ENCODE data around the gene MINDY4. TPM values are rescaled to one million over a fixed set of nuclear protein-coding genes. Genes with fewer than 3 reads are reported as not detected.

The MINDY4 gene
- total RNA-seq, 1 experiment from 2014 or later, result 3.0 TPM

DNA sequence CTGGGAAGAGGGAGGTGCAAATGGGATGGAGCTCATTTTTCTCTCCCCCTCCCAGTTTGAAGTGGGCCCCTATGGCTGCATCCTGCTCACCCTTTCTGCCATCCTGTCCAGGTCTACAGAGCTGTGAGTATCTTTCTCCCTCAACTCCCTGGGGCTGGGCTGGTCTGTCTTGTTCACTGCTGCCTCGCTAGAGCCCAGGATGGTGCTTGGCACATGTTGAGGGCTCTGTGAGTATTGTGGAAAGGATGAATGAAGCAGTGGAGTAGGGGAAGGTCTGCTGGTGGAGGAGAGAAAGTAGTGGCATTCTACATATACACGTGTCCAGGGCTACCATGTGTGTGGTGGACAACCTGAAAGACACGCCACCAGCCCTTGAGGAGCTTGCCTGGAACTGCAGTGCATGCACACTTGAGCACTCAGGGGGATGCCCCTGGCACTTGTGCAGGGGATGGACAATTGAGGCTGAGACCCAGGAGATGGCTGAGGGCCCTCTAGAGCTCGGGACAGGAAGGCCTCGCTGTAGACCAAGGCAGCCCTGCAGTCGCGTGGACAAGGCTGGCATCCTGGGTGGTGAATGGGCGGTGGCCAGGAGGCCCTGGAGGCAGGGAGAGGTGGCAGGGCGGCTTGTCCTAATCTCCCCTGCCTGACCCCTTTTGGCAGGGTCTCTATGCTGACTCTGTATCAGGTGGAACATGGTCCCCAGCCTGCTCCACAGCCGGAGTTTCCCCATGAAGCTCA, 88.2 kb downstream of the MINDY4 start:
- intact Hi-C loops (cut with micrococcal nuclease), result no loop called here

DNA sequence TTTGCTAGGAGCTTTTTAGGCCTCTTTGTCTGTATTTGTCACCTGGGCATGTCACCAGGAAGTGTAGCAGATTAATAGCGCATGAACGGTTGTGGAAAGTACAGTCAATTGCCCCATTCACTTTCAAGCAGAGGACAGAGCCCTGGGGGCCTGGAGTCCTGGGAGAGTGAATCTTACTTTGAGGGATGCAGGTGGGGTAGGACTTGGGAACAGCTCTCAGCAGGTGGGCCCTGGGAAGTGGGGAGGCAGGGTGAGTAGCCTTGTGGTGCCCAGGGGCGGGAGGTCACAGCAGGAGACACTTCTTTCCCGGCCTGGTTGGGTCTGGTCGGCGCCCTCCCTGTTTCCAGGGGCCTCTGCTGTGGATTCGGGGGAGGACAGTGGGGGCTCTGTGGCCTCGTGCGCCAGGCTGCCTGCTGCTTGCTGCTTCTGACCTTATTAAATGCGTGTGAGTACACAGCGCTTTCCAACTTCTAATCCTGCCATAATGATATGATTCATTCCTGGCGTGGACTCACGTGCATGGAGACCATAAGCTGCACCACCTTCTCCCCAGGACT, 88.8 kb downstream of the MINDY4 start:
- no peaks in the 10 kb centered on the region for H3K36me3 ChIP-seq (ENCODE audit: low read depth, low read length)
- no peaks in the 10 kb centered on the region for H3K9me2 ChIP-seq (replicated peaks; ENCODE audit: low read length)
- no peak overlapping the region for H3K9ac ChIP-seq (ENCODE audit: low read length)
- no peaks in the 10 kb centered on the region for H3K27me3 ChIP-seq (ENCODE audit: low read length)
- H3K79me2 ChIP-seq (ENCODE audit: low read length), result no peaks in the 10 kb centered on the region
- no peak overlapping the region for H3K27ac ChIP-seq (ENCODE audit: low read length)
- no peaks in the 10 kb centered on the region for H3K9me3 ChIP-seq (ENCODE audit: low read length)
- peak; percentile 19 for DNase-seq
- H3K4me2 ChIP-seq (ENCODE audit: low read length), result no peak overlapping the region
- POLR2A ChIA-PET (ENCODE audit: unreplicated experiment), result no interaction called here
- TF ChIP-seq EZH2phosphoT487 (IDR thresholded peaks at IDR 0.05; ENCODE audit: borderline replicate concordance, low read length), result no peak
- TF ChIP-seq EZH2 (IDR thresholded peaks at IDR 0.05; ENCODE audit: low read length, unreplicated experiment), result no peak
- no peak for TF ChIP-seq CTCF (conservative IDR thresholded peaks at IDR 0.05; ENCODE audit: low read depth, low read length)
- H3F3A ChIP-seq (ENCODE audit: low read length, unreplicated experiment), result no peaks in the 10 kb centered on the region
- no peak overlapping the region for H2AFZ ChIP-seq (ENCODE audit: low read length)
- ATAC-seq, result peak; percentile 27; the same call in 1 of the 2 replicates
- BruUV-seq (replicated peaks), result no TSS peak
- no peaks in the 10 kb centered on the region for H3K4me1 ChIP-seq (ENCODE audit: insufficient read depth, low read length)
- no peaks in the 10 kb centered on the region for H4K20me1 ChIP-seq (ENCODE audit: low read length)
- no peak overlapping the region for H3K4me3 ChIP-seq (ENCODE audit: low read length)
- intact Hi-C loops (cut with micrococcal nuclease), result no loop called here
- CTCF ChIA-PET, result no interaction called here

More for the DNA sequence above, 88.2 kb downstream of the MINDY4 start:
- ATAC-seq (no peak; the same call in 1 of the 2 replicates), DNase-seq (no peak)
- CTCF ChIA-PET, result no interaction called here
- no peaks in the 10 kb centered on the region for H3K36me3 ChIP-seq (ENCODE audit: low read depth, low read length)
- H3K4me2 ChIP-seq (ENCODE audit: low read length), result no peak overlapping the region
- H3K9me3 ChIP-seq (ENCODE audit: low read length), result no peaks in the 10 kb centered on the region
- POLR2A ChIA-PET (ENCODE audit: unreplicated experiment), result no interaction called here
- no peak overlapping the region for H3K27ac ChIP-seq (ENCODE audit: low read length)
- no peak overlapping the region for H3K4me3 ChIP-seq (ENCODE audit: low read length)
- no peaks in the 10 kb centered on the region for H3K27me3 ChIP-seq (ENCODE audit: low read length)
- no peak overlapping the region for H3K9ac ChIP-seq (ENCODE audit: low read length)
- no peaks in the 10 kb centered on the region for H3K4me1 ChIP-seq (ENCODE audit: insufficient read depth, low read length)
- H2AFZ ChIP-seq (ENCODE audit: low read length), result no peak overlapping the region
- H3K9me2 ChIP-seq (replicated peaks; ENCODE audit: low read length), result no peaks in the 10 kb centered on the region
- H3F3A ChIP-seq (ENCODE audit: low read length, unreplicated experiment), result no peaks in the 10 kb centered on the region
- TF ChIP-seq CTCF (conservative IDR thresholded peaks at IDR 0.05; ENCODE audit: low read depth, low read length), result no peak
- TF ChIP-seq EZH2 (IDR thresholded peaks at IDR 0.05; ENCODE audit: low read length, unreplicated experiment), result no peak
- no peak for TF ChIP-seq EZH2phosphoT487 (IDR thresholded peaks at IDR 0.05; ENCODE audit: borderline replicate concordance, low read length)
- BruUV-seq (replicated peaks), result no TSS peak
- H3K79me2 ChIP-seq (ENCODE audit: low read length), result no peaks in the 10 kb centered on the region
- no peaks in the 10 kb centered on the region for H4K20me1 ChIP-seq (ENCODE audit: low read length)

DNA sequence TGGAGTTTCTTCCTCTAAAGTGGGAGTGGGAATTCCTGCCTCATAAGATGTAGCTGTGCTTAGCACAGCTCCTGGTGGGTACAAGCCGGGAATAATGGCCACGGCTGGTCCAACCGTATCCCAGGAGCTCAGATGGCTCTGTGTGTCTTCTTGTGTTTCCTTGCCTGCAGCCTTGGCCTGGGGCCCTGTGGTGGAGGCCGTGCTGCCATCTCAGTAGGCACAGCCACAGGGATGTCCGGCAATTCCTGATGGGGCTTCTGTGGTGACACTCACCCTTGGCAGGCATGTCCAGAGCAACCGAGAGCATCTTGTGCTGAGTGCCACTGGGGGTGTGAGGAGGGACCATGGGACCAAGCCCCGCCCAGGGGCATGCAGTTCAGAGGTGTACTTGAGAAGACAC, 90.4 kb downstream of the MINDY4 start:
- no peak overlapping the region for H3K4me3 ChIP-seq (ENCODE audit: low read length)
- ChIA-PET CTCF (no interaction called here), POLR2A (ENCODE audit: unreplicated experiment) (no interaction called here)
- no TSS peak for BruUV-seq (replicated peaks)
- no peaks in the 10 kb centered on the region for H3F3A ChIP-seq (ENCODE audit: low read length, unreplicated experiment)
- no peak for ATAC-seq
- no peaks in the 10 kb centered on the region for H3K36me3 ChIP-seq (ENCODE audit: low read depth, low read length)
- no peak for TF ChIP-seq CTCF (conservative IDR thresholded peaks at IDR 0.05; ENCODE audit: low read depth, low read length)
- TF ChIP-seq EZH2 (IDR thresholded peaks at IDR 0.05; ENCODE audit: low read length, unreplicated experiment), result no peak
- no peak for TF ChIP-seq EZH2phosphoT487 (IDR thresholded peaks at IDR 0.05; ENCODE audit: borderline replicate concordance, low read length)
- H2AFZ ChIP-seq (ENCODE audit: low read length), result no peak overlapping the region
- no peak overlapping the region for H3K4me2 ChIP-seq (ENCODE audit: low read length)
- no peaks in the 10 kb centered on the region for H3K27me3 ChIP-seq (ENCODE audit: low read length)
- H3K79me2 ChIP-seq (ENCODE audit: low read length), result no peaks in the 10 kb centered on the region
- H3K9me3 ChIP-seq (ENCODE audit: low read length), result no peaks in the 10 kb centered on the region
- H3K4me1 ChIP-seq (ENCODE audit: insufficient read depth, low read length), result no peaks in the 10 kb centered on the region
- H3K27ac ChIP-seq (ENCODE audit: low read length), result no peak overlapping the region
- no peaks in the 10 kb centered on the region for H3K9me2 ChIP-seq (replicated peaks; ENCODE audit: low read length)
- intact Hi-C loops (cut with micrococcal nuclease), result no loop called here
- H4K20me1 ChIP-seq (ENCODE audit: low read length), result no peaks in the 10 kb centered on the region
- DNase-seq, result no peak
- H3K9ac ChIP-seq (ENCODE audit: low read length), result no peak overlapping the region

All from PC-3 (cell line).